ENCODE measurements around the gene EGLN2. TPM values are rescaled to one million over a fixed set of nuclear protein-coding genes. Genes with fewer than 3 reads are reported as not detected.

Gene EGLN2
- total RNA-seq, 2 experiments from 2014 or later = 150 to 151 TPM

GRCh38 chr19:40803170-40803856 is 4.3 kb downstream of the EGLN2 start:
- Mint-ChIP-seq H3K36me3 (ENCODE audit: low read depth) (peaks cover 73% of the 10 kb centered on the region), H3K4me1 (ENCODE audit: low read depth) (peaks cover 79% of the 10 kb centered on the region), H3K4me3 (peak overlapping the region; percentile 96), H3K9me3 (no peaks in the 10 kb centered on the region), H3K27me3 (no peaks in the 10 kb centered on the region), H3K27ac (peak overlapping the region; percentile 90)
- ChIA-PET POLR2A (interaction anchor here (0.8 to 6.9 kb wide), 5 partner anchors 16 to 460 kb away, joined by 3 to 198 read pairs (median 5); partner anchors contain the start of genes MIA and RAB4B), CTCF (no interaction called here)
- Histone ChIP-seq H3K4me3 (ENCODE audit: low read length) (peak overlapping the region; percentile 96), H3K9me3 (ENCODE audit: control insufficient read depth in 1 of 2, insufficient read depth in 1 of 2, low read length in 2 of 2) (no peaks in the 10 kb centered on the region), H3K36me3 (ENCODE audit: insufficient read depth, low read length) (peaks cover 46% of the 10 kb centered on the region), H3K27ac (ENCODE audit: low read depth in 1 of 2, low read length in 2 of 2) (peak overlapping the region; percentile 80 to 86), H3K4me1 (ENCODE audit: insufficient read depth, low read length) (peaks cover 87% of the 10 kb centered on the region), H3K27me3 (ENCODE audit: control insufficient read depth in 1 of 2, insufficient read depth in 2 of 2, low read length in 2 of 2) (no peaks in the 10 kb centered on the region)
- ATAC-seq (ENCODE audit: poor library complexity) (no peak), DNase-seq (no peak)
- intact Hi-C loops (cut with DNase I, micrococcal nuclease) = loop anchor here (2.0 to 5.0 kb wide), 3 partner anchors 87 to 191 kb away; partner anchors contain the start of genes COQ8B (in 1 of the 2) and ITPKC (in 1 of the 2)
- TF ChIP-seq, protein P1, sequence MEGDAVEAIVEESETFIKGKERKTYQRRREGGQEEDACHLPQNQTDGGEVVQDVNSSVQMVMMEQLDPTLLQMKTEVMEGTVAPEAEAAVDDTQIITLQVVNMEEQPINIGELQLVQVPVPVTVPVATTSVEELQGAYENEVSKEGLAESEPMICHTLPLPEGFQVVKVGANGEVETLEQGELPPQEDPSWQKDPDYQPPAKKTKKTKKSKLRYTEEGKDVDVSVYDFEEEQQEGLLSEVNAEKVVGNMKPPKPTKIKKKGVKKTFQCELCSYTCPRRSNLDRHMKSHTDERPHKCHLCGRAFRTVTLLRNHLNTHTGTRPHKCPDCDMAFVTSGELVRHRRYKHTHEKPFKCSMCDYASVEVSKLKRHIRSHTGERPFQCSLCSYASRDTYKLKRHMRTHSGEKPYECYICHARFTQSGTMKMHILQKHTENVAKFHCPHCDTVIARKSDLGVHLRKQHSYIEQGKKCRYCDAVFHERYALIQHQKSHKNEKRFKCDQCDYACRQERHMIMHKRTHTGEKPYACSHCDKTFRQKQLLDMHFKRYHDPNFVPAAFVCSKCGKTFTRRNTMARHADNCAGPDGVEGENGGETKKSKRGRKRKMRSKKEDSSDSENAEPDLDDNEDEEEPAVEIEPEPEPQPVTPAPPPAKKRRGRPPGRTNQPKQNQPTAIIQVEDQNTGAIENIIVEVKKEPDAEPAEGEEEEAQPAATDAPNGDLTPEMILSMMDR (IDR thresholded peaks at IDR 0.05) = no peak

GRCh38 chr19:40803857-40804782 is 5.1 kb downstream of the EGLN2 start:
- Histone ChIP-seq H3K4me1 (ENCODE audit: insufficient read depth, low read length) (peaks cover 94% of the 10 kb centered on the region), H3K36me3 (ENCODE audit: insufficient read depth, low read length) (peaks cover 54% of the 10 kb centered on the region), H3K4me3 (ENCODE audit: low read length) (peak overlapping the region; percentile 96), H3K27me3 (ENCODE audit: control insufficient read depth in 1 of 2, insufficient read depth in 2 of 2, low read length in 2 of 2) (no peaks in the 10 kb centered on the region), H3K9me3 (ENCODE audit: control insufficient read depth in 1 of 2, insufficient read depth in 1 of 2, low read length in 2 of 2) (no peaks in the 10 kb centered on the region), H3K27ac (ENCODE audit: low read depth in 1 of 2, low read length in 2 of 2) (peak overlapping the region; percentile 86 to 88)
- H3K27me3 Mint-ChIP-seq = no peaks in the 10 kb centered on the region
- no peaks in the 10 kb centered on the region for H3K9me3 Mint-ChIP-seq
- peak; percentile 66 for ATAC-seq (ENCODE audit: poor library complexity)
- H3K4me1 Mint-ChIP-seq (ENCODE audit: low read depth) = peaks cover 74% of the 10 kb centered on the region
- TF ChIP-seq, protein P1 (IDR thresholded peaks at IDR 0.05) = no peak
- intact Hi-C loops (cut with DNase I, micrococcal nuclease) = loop anchor here (2.0 to 5.0 kb wide), 3 partner anchors 87 to 192 kb away; partner anchors contain the start of genes COQ8B (in 1 of the 2) and ITPKC (in 1 of the 2)
- H3K4me3 Mint-ChIP-seq = peak overlapping the region; percentile 96
- CTCF ChIA-PET = interaction anchor here (4.3 kb wide), 1 partner anchor 27 kb away, joined by 40 read pairs; the partner anchor contains the start of genes MIA and RAB4B
- POLR2A ChIA-PET = interaction anchor here (0.7 to 6.9 kb wide), 8 partner anchors 15 to 460 kb away, joined by 3 to 198 read pairs (median 5); partner anchors contain the start of genes ACTMAP, HNRNPUL1, MIA and RAB4B
- peaks cover 72% of the 10 kb centered on the region for H3K36me3 Mint-ChIP-seq (ENCODE audit: low read depth)
- peak overlapping the region; percentile 90 for H3K27ac Mint-ChIP-seq
- DNase-seq = peak; percentile 46 to 96 (median 62)

DNA sequence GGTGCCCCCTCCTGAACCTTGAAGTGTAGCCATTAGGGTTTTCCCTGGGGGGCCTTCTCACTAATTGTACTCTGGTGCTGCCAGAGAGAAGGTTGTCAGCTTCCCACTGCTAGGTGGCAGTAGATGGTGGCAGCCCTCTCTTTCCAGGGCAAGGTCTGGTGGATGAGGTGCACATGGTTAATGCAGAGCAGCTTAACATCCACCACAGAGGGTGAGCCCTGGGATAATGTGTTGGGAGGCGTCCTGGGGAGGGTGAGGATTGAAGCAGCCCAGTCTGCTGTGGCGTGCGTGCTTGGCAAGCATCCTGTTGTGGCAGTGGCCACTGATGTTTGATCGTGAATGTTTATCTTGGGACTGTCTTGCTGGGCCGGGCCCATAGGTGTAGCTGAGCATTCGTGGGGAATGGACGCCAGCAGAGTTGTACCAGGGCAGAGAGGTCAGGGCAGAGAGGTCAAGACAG is 5.8 kb downstream of the EGLN2 start:
- Histone ChIP-seq H3K4me1 (ENCODE audit: insufficient read depth, low read length) (peaks cover 100% of the 10 kb centered on the region), H3K36me3 (ENCODE audit: insufficient read depth, low read length) (peaks cover 61% of the 10 kb centered on the region), H3K27me3 (ENCODE audit: control insufficient read depth in 1 of 2, insufficient read depth in 2 of 2, low read length in 2 of 2) (no peaks in the 10 kb centered on the region), H3K9me3 (ENCODE audit: control insufficient read depth in 1 of 2, insufficient read depth in 1 of 2, low read length in 2 of 2) (no peaks in the 10 kb centered on the region), H3K4me3 (ENCODE audit: low read length) (peak overlapping the region; percentile 96), H3K27ac (ENCODE audit: low read depth in 1 of 2, low read length in 2 of 2) (peak overlapping the region; percentile 86 to 88)
- peak overlapping the region; percentile 90 for H3K27ac Mint-ChIP-seq
- ATAC-seq (ENCODE audit: poor library complexity) = no peak
- H3K9me3 Mint-ChIP-seq = no peaks in the 10 kb centered on the region
- H3K27me3 Mint-ChIP-seq = no peaks in the 10 kb centered on the region
- ChIA-PET POLR2A (interaction anchor here (0.6 to 4.2 kb wide), 9 partner anchors 14 to 459 kb away, joined by 3 to 59 read pairs (median 5); partner anchors contain the start of genes ACTMAP, BLVRB, COQ8B and HNRNPUL1), CTCF (interaction anchor here (0.8 to 4.3 kb wide), 3 partner anchors 14 to 142 kb away, joined by 3 to 40 read pairs (median 24); partner anchors contain the start of genes MIA and RAB4B)
- H3K36me3 Mint-ChIP-seq (ENCODE audit: low read depth) = peaks cover 71% of the 10 kb centered on the region
- peaks cover 77% of the 10 kb centered on the region for H3K4me1 Mint-ChIP-seq (ENCODE audit: low read depth)
- TF ChIP-seq, protein P1 (IDR thresholded peaks at IDR 0.05) = no peak
- H3K4me3 Mint-ChIP-seq = peak overlapping the region; percentile 96
- peak in 4 of 14 experiments; percentile 32 to 50 (median 41) for DNase-seq
- intact Hi-C loops (cut with DNase I, micrococcal nuclease) = loop anchor here (5.0 kb wide), 2 partner anchors 143 to 193 kb away; no protein-coding TSS in a partner anchor

All from CD4-positive, alpha-beta T cell (primary cell).